Stimulated activated CD8-positive, alpha-beta memory T cell treated with anti-CD3 and anti-CD28 coated beads, Interleukin-4, amount 100 ng/mL, for 4 hours (primary cell): ENCODE results near the gene NUFIP2.
"Not testable (repeated sequence)": the region's sequence is repeated elsewhere in the genome, so short reads cannot be mapped to it uniquely, and the experiment has no call there.

Source experiments
- DNase-seq, 2 donors: peaks; one replicate each; pipeline ENCODE4 v3.0.0-alpha.2; 2020; ENCODE audit warnings: low read depth in 2 of 2, low spot score in 1 of 2

NUFIP2 gene, protein sequence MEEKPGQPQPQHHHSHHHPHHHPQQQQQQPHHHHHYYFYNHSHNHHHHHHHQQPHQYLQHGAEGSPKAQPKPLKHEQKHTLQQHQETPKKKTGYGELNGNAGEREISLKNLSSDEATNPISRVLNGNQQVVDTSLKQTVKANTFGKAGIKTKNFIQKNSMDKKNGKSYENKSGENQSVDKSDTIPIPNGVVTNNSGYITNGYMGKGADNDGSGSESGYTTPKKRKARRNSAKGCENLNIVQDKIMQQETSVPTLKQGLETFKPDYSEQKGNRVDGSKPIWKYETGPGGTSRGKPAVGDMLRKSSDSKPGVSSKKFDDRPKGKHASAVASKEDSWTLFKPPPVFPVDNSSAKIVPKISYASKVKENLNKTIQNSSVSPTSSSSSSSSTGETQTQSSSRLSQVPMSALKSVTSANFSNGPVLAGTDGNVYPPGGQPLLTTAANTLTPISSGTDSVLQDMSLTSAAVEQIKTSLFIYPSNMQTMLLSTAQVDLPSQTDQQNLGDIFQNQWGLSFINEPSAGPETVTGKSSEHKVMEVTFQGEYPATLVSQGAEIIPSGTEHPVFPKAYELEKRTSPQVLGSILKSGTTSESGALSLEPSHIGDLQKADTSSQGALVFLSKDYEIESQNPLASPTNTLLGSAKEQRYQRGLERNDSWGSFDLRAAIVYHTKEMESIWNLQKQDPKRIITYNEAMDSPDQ

DNA sequence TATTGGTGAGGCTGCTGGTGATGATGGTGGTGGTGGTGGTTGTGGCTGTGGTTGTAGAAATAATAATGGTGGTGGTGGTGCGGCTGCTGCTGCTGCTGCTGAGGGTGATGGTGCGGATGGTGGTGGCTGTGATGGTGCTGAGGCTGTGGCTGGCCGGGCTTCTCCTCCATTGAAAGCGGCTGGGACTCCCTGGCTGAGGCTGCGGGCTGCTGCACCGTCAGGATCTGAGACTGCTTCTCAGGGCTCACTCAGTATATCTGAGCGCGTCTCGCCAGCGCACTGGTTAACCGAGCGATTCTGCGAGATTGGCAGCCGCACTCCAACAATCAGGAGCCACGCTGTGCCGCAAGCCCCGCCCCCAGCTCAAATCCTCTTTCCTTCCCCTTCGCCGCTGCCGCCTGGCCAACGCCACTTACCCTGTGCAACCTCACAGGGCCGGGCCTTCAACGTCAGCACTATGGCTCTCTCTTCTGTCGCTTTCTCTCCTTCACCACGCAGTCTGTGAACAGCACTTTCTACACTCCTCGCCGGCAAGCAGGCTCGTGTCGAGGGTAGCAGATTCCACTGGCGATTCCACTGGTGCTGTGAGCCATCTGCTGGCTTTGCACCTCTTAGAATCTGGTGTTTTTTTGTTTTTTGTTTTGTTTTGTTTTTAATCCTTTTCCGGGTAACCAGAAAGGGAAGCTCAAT lies at the start of gene NUFIP2:
Gene NUFIP2 (minus strand): TSS at position 259 of the 690 bp plus-strand sequence. CDS start 89 bp downstream, at position 170.
- peak; percentile 92 to 96 for DNase-seq

DNA sequence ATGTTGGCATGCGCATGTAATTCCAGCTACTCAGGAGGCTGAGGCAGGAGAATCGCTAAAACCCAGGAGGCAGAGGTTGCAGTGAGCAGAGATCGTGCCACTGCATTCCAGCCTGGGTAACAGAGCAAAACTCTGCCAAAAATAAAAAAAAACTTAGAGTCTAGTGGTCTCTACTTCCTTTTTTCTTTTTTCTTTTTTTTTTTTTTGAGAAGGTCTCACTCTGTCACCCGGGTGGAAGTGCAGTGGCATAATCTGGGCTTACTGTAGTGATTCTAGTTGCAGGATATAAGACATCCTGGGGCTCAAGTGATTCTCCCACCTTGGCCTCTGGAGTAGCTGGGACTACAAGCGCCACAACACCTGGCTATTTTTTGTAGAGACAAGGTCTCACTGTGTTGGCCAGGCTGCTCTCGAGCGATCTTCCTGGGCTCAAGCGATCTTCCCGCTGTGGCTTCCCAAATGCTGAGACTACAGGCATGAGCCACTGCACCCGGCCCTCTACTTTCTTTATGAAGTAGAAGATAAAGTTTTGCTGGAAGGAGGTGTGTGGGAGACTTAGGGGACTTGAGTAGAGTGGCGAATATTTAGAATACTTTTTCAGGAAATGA lies 48.3 kb upstream of the NUFIP2 start:
- DNase-seq, result no peak

- DNase-seq, result no peak
Measured at GRCh38 chr17:29341726-29342125, 47.8 kb upstream of the NUFIP2 start.

- not testable (repeated sequence) for DNase-seq
Measured at GRCh38 chr17:29339016-29339415, 45.1 kb upstream of the NUFIP2 start.

- no peak for DNase-seq
Measured at GRCh38 chr17:29331708-29332085, 37.7 kb upstream of the NUFIP2 start.

DNA sequence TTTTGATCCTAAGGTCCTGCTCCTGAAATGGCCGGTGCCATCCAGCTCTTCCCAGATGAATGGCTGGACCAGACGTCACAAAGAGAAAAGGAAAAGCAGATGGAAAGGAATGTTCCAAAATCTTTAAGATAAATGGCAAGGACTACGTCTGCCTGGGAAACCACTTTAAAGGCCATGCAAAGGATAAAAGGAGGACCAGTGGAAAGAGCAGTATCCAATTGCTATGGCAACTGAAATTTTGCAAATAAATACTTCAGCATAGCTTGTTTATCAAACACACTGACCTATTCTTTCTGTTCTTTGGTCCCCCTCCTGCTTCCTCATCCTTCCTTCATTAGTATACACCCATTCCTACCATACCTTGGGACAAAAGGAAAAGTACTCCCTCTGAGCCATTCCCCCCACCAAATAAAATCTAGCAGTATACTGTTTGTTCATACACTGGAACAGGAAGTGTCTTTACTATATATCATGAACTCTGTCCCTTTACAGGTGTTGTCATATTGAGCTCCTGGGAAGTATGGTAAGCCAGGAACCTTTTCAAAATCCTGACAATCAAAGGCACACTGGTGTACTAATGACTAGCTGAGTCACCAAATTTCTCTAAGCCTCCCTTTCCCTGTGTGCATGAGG lies 37.2 kb upstream of the NUFIP2 start:
- DNase-seq, result no peak

DNA sequence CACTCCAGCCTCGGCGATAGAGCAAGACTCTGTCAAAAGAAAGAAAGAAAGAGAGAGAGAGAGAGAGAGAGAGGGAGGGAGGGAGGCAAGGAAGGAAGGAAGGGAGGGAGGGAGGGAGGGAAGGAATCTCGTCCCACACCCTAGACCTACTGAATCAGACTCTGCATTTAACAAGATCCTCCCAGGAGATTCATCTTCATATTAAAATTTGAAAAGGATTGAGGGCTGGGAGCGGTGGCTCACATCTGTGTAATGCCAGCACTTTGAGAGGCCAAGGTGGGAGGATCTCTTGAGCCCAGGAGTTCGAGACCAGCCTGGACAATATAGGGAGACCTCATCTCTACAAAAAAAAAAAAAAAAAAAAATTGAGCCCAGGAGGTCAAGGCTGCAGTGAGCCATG lies 33.5 kb upstream of the NUFIP2 start:
- DNase-seq, result no peak

GRCh38 chr17:29326023-29326813 lies 32.3 kb upstream of the NUFIP2 start:
- DNase-seq, result no peak

DNA sequence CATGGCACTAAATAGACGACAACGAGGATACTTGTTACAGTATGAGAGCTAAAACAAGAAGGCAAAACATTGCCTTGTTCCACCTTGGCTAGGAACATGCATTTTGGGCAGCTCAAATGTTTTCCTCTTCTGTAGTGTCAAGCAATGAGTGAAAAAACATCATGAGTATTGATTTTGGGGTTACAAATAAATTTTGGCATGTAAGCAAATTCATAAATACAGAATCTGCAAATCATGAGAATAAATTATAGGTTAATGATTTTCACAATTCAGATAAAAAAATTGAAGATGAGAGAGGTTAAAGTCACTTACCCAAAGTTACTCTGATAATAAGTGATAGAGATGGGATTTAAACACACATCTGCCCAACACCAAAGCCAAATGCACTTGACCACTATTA lies 28.4 kb upstream of the NUFIP2 start:
- no peak for DNase-seq

- no peak for DNase-seq
Measured at GRCh38 chr17:29303386-29303785, 9.4 kb upstream of the NUFIP2 start.

DNA sequence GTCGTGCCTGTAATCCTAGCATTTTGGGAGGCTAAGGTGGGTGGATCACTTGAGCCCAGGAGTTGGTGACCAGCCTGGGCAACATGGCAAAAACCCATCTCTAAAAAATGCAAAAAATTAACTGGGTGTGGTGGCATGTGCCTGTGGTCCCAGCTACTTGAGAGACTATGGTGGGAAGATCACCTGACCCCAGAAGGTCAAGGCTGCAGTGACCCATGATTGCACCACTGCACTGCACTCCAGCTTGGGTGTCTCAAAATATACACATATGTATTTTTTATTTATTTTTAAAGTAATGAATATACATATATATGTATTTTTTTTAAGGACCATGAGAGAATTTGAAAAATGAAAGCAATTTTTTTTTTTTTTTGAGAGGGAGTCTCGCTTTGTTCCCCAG lies 5.1 kb upstream of the NUFIP2 start:
- DNase-seq, result no peak

GRCh38 chr17:29295420-29295819 lies 1.5 kb upstream of the NUFIP2 start:
- no peak for DNase-seq

DNA sequence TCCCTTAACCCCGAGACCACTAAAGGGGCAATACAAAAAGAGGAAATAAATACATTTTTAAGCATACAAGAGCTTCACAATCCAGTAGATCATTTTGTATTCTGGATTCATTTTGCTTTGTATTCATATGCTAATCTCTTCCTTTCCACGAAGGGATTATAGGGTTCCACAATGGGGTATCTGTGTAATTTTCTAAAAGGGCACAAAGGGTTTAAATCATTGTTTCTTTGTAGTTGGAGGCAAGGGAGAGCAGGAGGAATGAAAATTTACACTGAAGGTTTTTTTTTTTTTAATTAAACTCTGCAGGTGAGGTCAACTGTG lies 592 bp upstream of the NUFIP2 start:
- no peak for DNase-seq

DNA sequence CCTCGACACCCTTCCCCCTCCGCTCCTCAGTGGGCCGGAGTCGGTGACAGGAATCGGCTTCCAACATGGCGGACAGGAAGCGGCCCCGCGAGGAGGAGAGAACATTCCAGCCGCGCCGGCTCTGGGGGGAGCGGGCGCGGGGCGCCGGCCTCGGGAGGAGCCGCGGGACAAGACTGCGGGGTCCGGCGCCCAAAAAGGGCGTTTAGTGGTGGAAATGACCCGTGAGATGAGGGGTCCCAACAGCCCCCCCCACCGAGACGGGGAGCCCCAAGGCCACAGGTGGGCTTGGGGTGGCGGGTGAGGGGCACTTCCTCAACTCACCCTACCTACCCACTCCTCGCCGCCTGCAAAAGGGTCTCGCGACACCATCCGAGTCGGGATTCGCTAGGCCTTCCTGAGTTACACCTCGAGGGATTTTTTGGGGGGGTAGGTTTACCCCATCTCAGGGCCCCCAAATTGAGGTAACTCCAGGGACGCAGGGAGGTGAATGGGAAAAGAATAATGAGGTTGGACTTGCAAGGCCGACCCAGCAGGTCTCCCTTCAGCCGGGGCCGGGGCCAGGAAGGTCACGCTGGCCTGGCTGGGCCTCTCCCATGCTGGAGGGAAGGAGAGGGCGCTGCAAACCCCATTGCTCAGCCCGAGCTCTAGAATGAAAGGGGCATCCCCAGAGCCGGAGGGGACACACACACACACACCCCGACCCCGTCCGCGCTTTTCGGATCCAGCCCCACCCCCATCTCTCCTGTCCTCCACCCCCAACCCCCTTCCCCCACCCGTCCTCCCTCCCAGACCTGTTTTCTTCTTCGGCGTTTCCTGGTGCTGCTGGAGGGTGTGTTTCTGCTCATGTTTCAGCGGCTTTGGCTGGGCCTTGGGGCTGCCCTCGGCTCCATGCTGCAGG lies 707 bp downstream of the NUFIP2 start:
- DNase-seq, result peak; percentile 23 to 27

DNA sequence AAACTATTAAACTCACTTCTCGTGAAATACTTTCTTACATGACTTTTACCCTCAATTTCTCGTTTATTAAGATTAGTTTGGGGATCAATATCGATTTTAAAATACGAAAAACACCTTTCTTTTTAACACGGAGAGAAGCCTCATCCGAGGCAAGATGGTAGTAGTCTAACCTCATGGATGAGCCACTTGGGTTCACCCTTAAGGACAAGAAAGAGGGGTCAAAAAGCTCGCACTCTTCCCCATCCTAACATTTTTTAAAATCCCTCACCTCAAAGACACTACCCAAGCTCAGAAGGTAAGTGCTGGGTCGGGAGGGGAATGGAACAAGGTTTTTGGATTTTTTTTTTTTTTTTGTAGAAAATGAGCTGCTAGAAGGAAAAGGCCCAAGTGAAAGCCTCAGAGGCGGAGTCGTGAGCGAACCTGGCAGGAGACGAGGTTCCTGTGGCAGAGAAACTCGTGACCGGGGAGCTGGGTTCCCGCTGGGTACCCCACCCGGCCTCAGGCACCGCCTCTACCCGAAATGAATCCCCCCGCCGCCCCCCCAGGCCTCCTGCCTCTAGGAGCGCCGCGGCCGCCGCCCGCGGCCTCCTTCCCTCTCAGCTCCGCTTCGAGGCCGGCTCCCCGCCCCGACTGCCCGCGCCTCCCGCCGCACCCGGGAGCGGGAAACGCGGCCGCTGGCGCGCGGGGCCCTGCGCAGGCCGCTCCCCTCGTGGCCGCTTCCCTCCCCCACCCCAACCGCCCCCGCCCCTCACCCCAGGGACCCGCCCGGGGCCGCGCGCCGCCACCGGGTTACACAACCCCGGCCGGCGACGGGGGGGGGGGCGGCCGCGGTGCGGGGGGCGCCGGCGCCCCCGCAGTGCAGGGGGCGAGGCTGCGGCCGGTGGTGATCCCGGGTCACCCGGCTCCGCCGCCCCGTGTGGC lies 1.6 kb downstream of the NUFIP2 start:
- peak; percentile 16 to 45 for DNase-seq

DNA sequence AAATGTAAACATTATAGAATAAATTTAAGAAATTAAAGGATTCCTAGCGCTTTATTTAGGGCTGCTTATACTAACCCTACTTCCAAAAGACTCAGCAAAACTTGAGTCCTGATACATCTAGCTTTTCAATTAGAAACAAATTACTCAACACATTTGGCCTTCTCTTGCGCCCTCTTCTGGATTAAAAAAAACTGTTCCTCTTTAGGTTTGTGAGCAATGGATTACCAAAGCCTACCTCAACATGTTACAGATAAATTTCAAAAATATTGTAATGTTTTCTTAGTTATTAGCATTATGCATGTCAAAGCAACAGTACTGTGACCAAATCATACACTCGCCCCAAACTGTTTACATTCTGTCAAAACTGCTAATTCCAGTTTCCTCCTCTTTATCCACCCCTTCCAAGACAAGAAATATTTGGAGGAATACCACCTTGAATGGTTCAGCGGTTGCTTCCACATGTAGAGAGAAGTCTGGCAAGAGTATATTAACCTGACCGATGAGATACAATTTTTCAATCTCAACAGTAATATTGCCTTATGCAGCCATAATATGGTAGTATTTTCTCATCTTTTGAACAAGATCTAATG lies 2.7 kb downstream of the NUFIP2 start:
- DNase-seq, result no peak

DNA sequence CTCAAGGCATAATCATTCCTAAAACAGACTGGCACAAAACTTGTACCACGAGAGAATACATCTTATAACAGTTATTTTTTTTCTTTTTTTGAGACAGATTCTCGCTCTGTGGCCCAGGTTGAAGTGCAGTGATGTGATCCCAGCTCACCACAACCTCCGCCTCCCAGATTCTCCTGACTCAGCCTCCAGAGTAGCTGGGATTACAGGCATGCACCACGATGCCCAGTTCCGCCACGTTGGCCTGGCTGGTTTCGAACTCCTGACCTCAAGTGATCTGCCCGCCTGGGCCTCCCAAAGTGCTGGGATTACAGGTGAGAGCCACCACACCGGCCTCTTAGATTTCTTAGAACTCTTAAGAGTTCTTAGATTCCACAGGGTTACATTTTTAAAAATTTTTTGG lies 4.1 kb downstream of the NUFIP2 start:
- DNase-seq, result no peak

- DNase-seq, result no peak
Measured at GRCh38 chr17:29283961-29284360, 10.0 kb downstream of the NUFIP2 start.
